Osteoblast (primary cell): ENCODE data around the gene COG3. TPM values are rescaled to one million over a fixed set of nuclear protein-coding genes. Genes with fewer than 3 reads are reported as not detected.

Experiments used
- DNase-seq: peaks from one replicate; pipeline ENCODE4 v3.0.0; 2011; ENCODE audit warnings: low spot score, mixed read lengths; ENCODE audit not compliant: insufficient read length; ENCODE audit errors: missing footprints
- H2AFZ ChIP-seq: 2 replicates; pipeline ENCODE4 v1.6.0; 2011; ENCODE audit warnings: mild to moderate bottlenecking, low read length
- H3K27ac ChIP-seq: 2 replicates; pipeline ENCODE4 v1.5.1; 2011; ENCODE audit warnings: mild to moderate bottlenecking, low read depth, low read length, moderate library complexity
- H3K27me3 ChIP-seq: 2 replicates; pipeline ENCODE4 v1.6.0; 2012; ENCODE audit warnings: mild to moderate bottlenecking, control low read depth, inconsistent platforms, low read length, moderate library complexity; ENCODE audit not compliant: insufficient read depth
- H3K36me3 ChIP-seq: 2 replicates; pipeline ENCODE4 v1.5.1; 2011; ENCODE audit warnings: mild to moderate bottlenecking, low read length, control low read depth, moderate library complexity; ENCODE audit not compliant: insufficient read depth
- H3K4me1 ChIP-seq: 2 replicates; pipeline ENCODE4 v1.5.1; 2011; ENCODE audit warnings: mild to moderate bottlenecking, low read length, control low read depth, moderate library complexity; ENCODE audit not compliant: insufficient read depth
- H3K4me2 ChIP-seq: 2 replicates; pipeline ENCODE4 v1.6.0; 2011; ENCODE audit warnings: mild to moderate bottlenecking, low read length; ENCODE audit not compliant: insufficient read depth
- H3K4me3 ChIP-seq: fragments of 200-600 bp; sonication (generic); 3 replicates; pipeline ENCODE4 v1.5.1; 2012; ENCODE audit warnings: mild to moderate bottlenecking, low read length, inconsistent platforms; ENCODE audit not compliant: insufficient read depth
- H3K79me2 ChIP-seq: 2 replicates; pipeline ENCODE4 v1.6.0; 2012; ENCODE audit warnings: mild to moderate bottlenecking, low read length, control low read depth, inconsistent platforms; ENCODE audit not compliant: insufficient read depth
- H3K9me3 ChIP-seq: 2 replicates; pipeline ENCODE4 v1.5.1; 2011; ENCODE audit warnings: low read depth, low read length, control low read depth
- H4K20me1 ChIP-seq: 2 replicates; pipeline ENCODE4 v1.6.0; 2012; ENCODE audit warnings: mild to moderate bottlenecking, low read length, control low read depth; ENCODE audit not compliant: insufficient read depth
- total RNA-seq: library from RNA; depleted of rRNA; stranded (reverse); fragments of >200 nt; gene quantifications from 2 replicates; pipeline ENCODE4 v1.2.3, GENCODE V29; 2012
- TF ChIP-seq, protein P1 (sequence below): IDR thresholded peaks from 2 replicates; pipeline ENCODE4 v1.5.1; 2011; ENCODE audit warnings: mild to moderate bottlenecking, low read depth, low read length, moderate library complexity; ENCODE audit errors: extremely low read depth

The COG3 gene
- total RNA-seq, 1 donor, result 35.5 TPM

GRCh38 chr13:45441633-45442032, 23.1 kb upstream of the COG3 start:
- H3K9me3 ChIP-seq, result no peaks in the 10 kb centered on the region
- peaks cover 25% of the 10 kb centered on the region for H3K4me1 ChIP-seq
- no peaks in the 10 kb centered on the region for H3K36me3 ChIP-seq
- no peak overlapping the region for H3K27ac ChIP-seq
- DNase-seq, result no peak
- peak overlapping the region; percentile 57 for H3K4me2 ChIP-seq
- TF ChIP-seq, protein P1, sequence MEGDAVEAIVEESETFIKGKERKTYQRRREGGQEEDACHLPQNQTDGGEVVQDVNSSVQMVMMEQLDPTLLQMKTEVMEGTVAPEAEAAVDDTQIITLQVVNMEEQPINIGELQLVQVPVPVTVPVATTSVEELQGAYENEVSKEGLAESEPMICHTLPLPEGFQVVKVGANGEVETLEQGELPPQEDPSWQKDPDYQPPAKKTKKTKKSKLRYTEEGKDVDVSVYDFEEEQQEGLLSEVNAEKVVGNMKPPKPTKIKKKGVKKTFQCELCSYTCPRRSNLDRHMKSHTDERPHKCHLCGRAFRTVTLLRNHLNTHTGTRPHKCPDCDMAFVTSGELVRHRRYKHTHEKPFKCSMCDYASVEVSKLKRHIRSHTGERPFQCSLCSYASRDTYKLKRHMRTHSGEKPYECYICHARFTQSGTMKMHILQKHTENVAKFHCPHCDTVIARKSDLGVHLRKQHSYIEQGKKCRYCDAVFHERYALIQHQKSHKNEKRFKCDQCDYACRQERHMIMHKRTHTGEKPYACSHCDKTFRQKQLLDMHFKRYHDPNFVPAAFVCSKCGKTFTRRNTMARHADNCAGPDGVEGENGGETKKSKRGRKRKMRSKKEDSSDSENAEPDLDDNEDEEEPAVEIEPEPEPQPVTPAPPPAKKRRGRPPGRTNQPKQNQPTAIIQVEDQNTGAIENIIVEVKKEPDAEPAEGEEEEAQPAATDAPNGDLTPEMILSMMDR, result peak; percentile 29
- no peak overlapping the region for H3K4me3 ChIP-seq
- no peaks in the 10 kb centered on the region for H4K20me1 ChIP-seq
- H3K79me2 ChIP-seq, result no peaks in the 10 kb centered on the region
- H3K27me3 ChIP-seq, result no peaks in the 10 kb centered on the region
- peak overlapping the region; percentile 11 for H2AFZ ChIP-seq

- H3K4me2 ChIP-seq, result no peak overlapping the region
- TF ChIP-seq, protein P1, result no peak
- peaks cover 24% of the 10 kb centered on the region for H3K4me1 ChIP-seq
- no peaks in the 10 kb centered on the region for H3K27me3 ChIP-seq
- no peaks in the 10 kb centered on the region for H3K9me3 ChIP-seq
- H3K36me3 ChIP-seq, result no peaks in the 10 kb centered on the region
- no peak for DNase-seq
- H4K20me1 ChIP-seq, result no peaks in the 10 kb centered on the region
- H2AFZ ChIP-seq, result no peak overlapping the region
- no peak overlapping the region for H3K4me3 ChIP-seq
- H3K79me2 ChIP-seq, result no peaks in the 10 kb centered on the region
- H3K27ac ChIP-seq, result no peak overlapping the region
Measured at GRCh38 chr13:45445053-45445452, 19.7 kb upstream of the COG3 start.

- Histone ChIP-seq H4K20me1 (no peaks in the 10 kb centered on the region), H3K4me3 (no peak overlapping the region), H3K4me2 (peak overlapping the region; percentile 44), H2AFZ (no peak overlapping the region), H3K79me2 (no peaks in the 10 kb centered on the region), H3K36me3 (no peaks in the 10 kb centered on the region), H3K9me3 (no peaks in the 10 kb centered on the region), H3K27me3 (no peaks in the 10 kb centered on the region), H3K4me1 (peaks cover 14% of the 10 kb centered on the region), H3K27ac (no peak overlapping the region)
- DNase-seq, result peak; percentile 73
- TF ChIP-seq, protein P1, result no peak
Measured at GRCh38 chr13:45446181-45446580, 18.6 kb upstream of the COG3 start.

GRCh38 chr13:45447050-45447661, 17.6 kb upstream of the COG3 start:
- TF ChIP-seq, protein P1, result no peak
- Histone ChIP-seq H4K20me1 (no peaks in the 10 kb centered on the region), H2AFZ (no peak overlapping the region), H3K79me2 (no peaks in the 10 kb centered on the region), H3K27ac (no peak overlapping the region), H3K4me1 (peaks cover 8% of the 10 kb centered on the region), H3K4me3 (no peak overlapping the region), H3K27me3 (no peaks in the 10 kb centered on the region), H3K36me3 (no peaks in the 10 kb centered on the region), H3K9me3 (no peaks in the 10 kb centered on the region), H3K4me2 (no peak overlapping the region)
- no peak for DNase-seq
